A549 (cell line): ENCODE results near the gene KRT3. TPM values are rescaled to one million over a fixed set of nuclear protein-coding genes. Genes with fewer than 3 reads are reported as not detected.

Experiments used
- ATAC-seq, 2 experiments: fragments of 200-7000 bp in 1 of 2; fragments of >200 bp in 1 of 2; cut with Nextera tagmentation in 1 of 2; cut with Tn5 transposase in 1 of 2; 3 replicates each; pipeline versions ENCODE4 v1.8.0 to v1.9.1; 2018 to 2020; ENCODE audit warnings: mild to moderate bottlenecking in 1 of 2, moderate library complexity in 1 of 2
- CTCF ChIA-PET: fragments of 300-600 bp; sonication (Branson Sonifier 250); formaldehyde crosslinking; extraction: SDS; loops from one replicate; lab custom pipeline; 2021; ENCODE audit warnings: antibody characterized with exemption, inconsistent platforms; lab: Yijun Ruan, JAX
- POLR2A ChIA-PET: fragments of 350-600 bp; formaldehyde crosslinking; extraction: SDS; loops from one replicate; lab custom pipeline; 2021; ENCODE audit warnings: antibody characterized with exemption, inconsistent platforms; lab: Yijun Ruan, JAX
- DNase-seq, 2 experiments: peaks; one replicate each; pipeline versions ENCODE4 v3.0.0 to v3.0.0-alpha.2; 2011 to 2016; ENCODE audit warnings: low read depth in 1 of 2, low spot score in 1 of 2
- FAIRE-seq: peaks from 2 replicates; lab custom pipeline; 2011; peaks lifted over from hg19 to GRCh38; lab: Jason Lieb, UNC
- H3K27ac ChIP-seq, 2 experiments: fragments of >200 bp; sonication (Bioruptor Twin); formaldehyde crosslinking; 3 replicates each; pipeline ENCODE4 v1.5.1; 2016 to 2017
- H3K4me1 ChIP-seq: fragments of >200 bp; sonication (Bioruptor Twin); formaldehyde crosslinking; 3 replicates; pipeline ENCODE4 v1.6.1; 2016
- H3K4me2 ChIP-seq: fragments of >200 bp; sonication (Bioruptor Twin); formaldehyde crosslinking; 3 replicates; pipeline ENCODE4 v1.6.1; 2016
- H3K4me3 ChIP-seq: fragments of >200 bp; sonication (Bioruptor Twin); formaldehyde crosslinking; 3 replicates; pipeline ENCODE4 v1.5.1; 2016
- H3K9me3 ChIP-seq: fragments of >200 bp; sonication (Bioruptor Twin); formaldehyde crosslinking; 3 replicates; pipeline ENCODE4 v1.6.1; 2016
- ATOH8 ChIP-seq: fragments of 250-450 bp; sonication (Bioruptor Pico); IDR thresholded peaks from 2 replicates; pipeline ENCODE4 v1.5.0; 2020; ENCODE audit warnings: low read depth, mild to moderate bottlenecking, moderate library complexity
- BCL3 ChIP-seq: fragments of >200 bp; sonication (Bioruptor Twin); formaldehyde crosslinking; IDR thresholded peaks from 3 replicates; pipeline ENCODE4 v1.6.1; 2016
- CEBPB ChIP-seq, 2 experiments: fragments of >200 bp in 1 of 2; sonication (Bioruptor Twin) in 1 of 2; formaldehyde crosslinking in 1 of 2; IDR thresholded peaks; 2 replicates each; pipeline ENCODE4 v1.6.1; 2012 to 2016
- CTCF ChIP-seq: fragments of >200 bp; sonication (Bioruptor Twin); formaldehyde crosslinking; IDR thresholded peaks from 3 replicates; pipeline ENCODE4 v1.5.1; 2016
- ESRRA ChIP-seq: fragments of 150-350 bp; IDR thresholded peaks from 2 replicates; pipeline ENCODE4 v1.6.1; 2014; ENCODE audit warnings: mild to moderate bottlenecking, low read length, borderline replicate concordance
- HEYL ChIP-seq: fragments of 250-450 bp; sonication (Bioruptor Pico); IDR thresholded peaks from 2 replicates; pipeline ENCODE4 v1.8.0; 2021; ENCODE audit warnings: mild to moderate bottlenecking, moderate library complexity
- HOXA7 ChIP-seq: fragments of 250-450 bp; sonication (Bioruptor Pico); IDR thresholded peaks from 2 replicates; pipeline ENCODE4 v1.5.0; 2020; ENCODE audit warnings: mild to moderate bottlenecking, moderate library complexity
- HOXB5 ChIP-seq: fragments of 250-450 bp; sonication (Bioruptor Pico); IDR thresholded peaks from 2 replicates; pipeline ENCODE4 v1.5.0; 2020; ENCODE audit warnings: mild to moderate bottlenecking, moderate library complexity
- KDM1A ChIP-seq: fragments of 200-600 bp; sonication (generic); IDR thresholded peaks from 2 replicates; pipeline ENCODE4 v1.6.1; 2016; ENCODE audit warnings: low read depth, mild to moderate bottlenecking
- MAFK ChIP-seq: fragments of 450-650 bp; IDR thresholded peaks from 2 replicates; pipeline ENCODE4 v1.6.1; 2014; ENCODE audit not compliant: partially characterized antibody
- MAZ ChIP-seq: fragments of 150-350 bp; IDR thresholded peaks from 2 replicates; pipeline ENCODE4 v1.6.1; 2014; ENCODE audit warnings: antibody characterized with exemption, low read depth, low read length, borderline replicate concordance
- NPAS2 ChIP-seq: fragments of 250-450 bp; sonication (Bioruptor Pico); IDR thresholded peaks from 2 replicates; pipeline ENCODE4 v1.8.0; 2022; ENCODE audit warnings: mild to moderate bottlenecking, moderate library complexity, borderline replicate concordance
- PBX3 ChIP-seq: IDR thresholded peaks from 2 replicates; pipeline ENCODE4 v1.6.1; 2012
- RAD21 ChIP-seq, 2 experiments: fragments of >200 bp in 1 of 2; sonication (Bioruptor Twin) in 1 of 2; formaldehyde crosslinking in 1 of 2; IDR thresholded peaks in 1 of 2; conservative IDR thresholded peaks in 1 of 2; 2 replicates in 1 of 2; 3 replicates in 1 of 2; pipeline ENCODE4 v1.6.1; 2012 to 2018; ENCODE audit warnings: inconsistent platforms in 1 of 2
- RFX5 ChIP-seq: fragments of 450-650 bp; IDR thresholded peaks from 2 replicates; pipeline ENCODE4 v1.7.1; 2014; ENCODE audit warnings: antibody characterized with exemption, mild to moderate bottlenecking, moderate library complexity
- SMC3 ChIP-seq: fragments of >200 bp; sonication (Bioruptor Twin); formaldehyde crosslinking; IDR thresholded peaks from 3 replicates; pipeline ENCODE4 v1.6.1; 2018; ENCODE audit warnings: inconsistent platforms
- TFCP2L1 ChIP-seq: fragments of 250-450 bp; sonication (Bioruptor Pico); IDR thresholded peaks from 2 replicates; pipeline ENCODE4 v1.5.0; 2021; ENCODE audit warnings: mild to moderate bottlenecking
- TP53 ChIP-seq: fragments of 250-450 bp; sonication (Bioruptor Pico); IDR thresholded peaks from 2 replicates; pipeline ENCODE4 v1.5.0; 2021; ENCODE audit warnings: mild to moderate bottlenecking, moderate library complexity
- USF2 ChIP-seq: fragments of 450-650 bp; IDR thresholded peaks from 2 replicates; pipeline ENCODE4 v1.6.1; 2014; ENCODE audit warnings: antibody characterized with exemption
- ZFP36 ChIP-seq: fragments of 450-650 bp; IDR thresholded peaks from 2 replicates; pipeline ENCODE4 v1.6.1; 2014; ENCODE audit warnings: borderline replicate concordance; ENCODE audit not compliant: partially characterized antibody
- WGBS: methylation state at CpG from one replicate; pipeline ENCODE4 v1.1.6; 2017; ENCODE audit errors: missing lambda C conversion rate; 5-methylcytosine and 5-hydroxymethylcytosine counted together
- polyA plus RNA-seq, 4 experiments: library from polyadenylated mRNA; depleted of rRNA in 3 of 4; stranded (reverse); fragments of >200 nt; fragmentation: RNase III in 1 of 4; extraction: RNeasy Plus Mini Kit Qiagen cat#74134 plus additional on column Dnase treatment in 1 of 4; gene quantifications; 2 replicates in 3 of 4; 3 replicates in 1 of 4; pipeline ENCODE4 v1.2.3, GENCODE V29; 2011 to 2017

KRT3 gene
- polyA plus RNA-seq, 2 of the 4 experiments (the other 2 are of a cell fraction), result 0.04 to 0.06 TPM

GRCh38 chr12:52779914-52780313 is 16.0 kb downstream of the KRT3 start:
- H3K4me2 ChIP-seq, result no peak overlapping the region
- CTCF ChIA-PET, result interaction anchor here (1.2 to 3.9 kb wide), 5 partner anchors 8 to 80 kb away, joined by 3 to 13 read pairs (median 6); no protein-coding TSS in a partner anchor
- H3K4me3 ChIP-seq, result no peak overlapping the region
- TF ChIP-seq ATOH8 (CRISPR knock-in tag), result no peak
- TF ChIP-seq ZFP36, result no peak
- TF ChIP-seq HOXB5, result no peak
- TF ChIP-seq HOXA7 (CRISPR knock-in tag), result no peak
- TF ChIP-seq CTCF, result no peak
- TF ChIP-seq MAFK, result no peak
- TF ChIP-seq NPAS2 (CRISPR knock-in tag), result no peak
- TF ChIP-seq TFCP2L1 (CRISPR knock-in tag), result no peak
- no peak for ATAC-seq
- no peaks in the 10 kb centered on the region for H3K9me3 ChIP-seq
- no peaks in the 10 kb centered on the region for H3K4me1 ChIP-seq
- no peak overlapping the region for H3K27ac ChIP-seq
- no peak for FAIRE-seq
- DNase-seq, result no peak
- WGBS, result 88% methylated on average over 6 of the region's 6 CpGs
- POLR2A ChIA-PET, result no interaction called here

GRCh38 chr12:52778833-52779232 is 17.1 kb downstream of the KRT3 start:
- H3K9me3 ChIP-seq, result no peaks in the 10 kb centered on the region
- WGBS, result 97% methylated on average over 2 of the region's 2 CpGs
- FAIRE-seq (no peak), ATAC-seq (no peak), DNase-seq (no peak)
- POLR2A ChIA-PET, result no interaction called here
- H3K4me2 ChIP-seq, result no peak overlapping the region
- H3K27ac ChIP-seq, result no peak overlapping the region
- CTCF ChIA-PET, result interaction anchor here (1.0 to 3.9 kb wide), 6 partner anchors 9 to 125 kb away, joined by 3 to 13 read pairs (median 4); no protein-coding TSS in a partner anchor
- H3K4me1 ChIP-seq, result no peaks in the 10 kb centered on the region
- H3K4me3 ChIP-seq, result no peak overlapping the region
- TF ChIP-seq ZFP36 (no peak), MAFK (no peak), SMC3 (no peak), MAZ (no peak), KDM1A (no peak), USF2 (no peak), BCL3 (no peak), TP53 (no peak), PBX3 (no peak), RAD21 (conservative IDR thresholded peaks at IDR 0.05 in 1 of 2, IDR thresholded peaks at IDR 0.05 in 1 of 2) (no peak), HEYL (CRISPR knock-in tag) (no peak), ESRRA (no peak), HOXA7 (CRISPR knock-in tag) (no peak), RFX5 (no peak), CEBPB (IDR thresholded peaks at IDR 0.05) (no peak)
